GM13976 (cell line): ENCODE results near the gene NHERF2.

Source experiments
- DNase-seq: peaks from one replicate; pipeline ENCODE4 v3.0.0; 2012; ENCODE audit warnings: low spot score
- CTCF ChIP-seq: IDR thresholded peaks from 2 replicates; pipeline ENCODE4 v1.5.1; 2012; ENCODE audit warnings: borderline replicate concordance, mild to moderate bottlenecking; ENCODE audit not compliant: insufficient read depth; ENCODE audit errors: extremely low read depth, missing control alignments, control extremely low read depth
- in situ Hi-C: fragments of 300-500 bp; cut with MboI; formaldehyde crosslinking; loops from one replicate; pipeline ENCODE4 v1.12.0; 2022; ENCODE audit warnings: low sequenced_read_pairs, mixed read lengths, inconsistent platforms; ENCODE audit not compliant: unreplicated experiment

The NHERF2 gene

GRCh38 chr16:2026461-2027023 lies at the start of gene NHERF2:
Gene NHERF2 (plus strand): TSS chr16:2026902. CDS start chr16:2027006, 104 bp downstream.
- in situ Hi-C loops, result no loop called here
- DNase-seq, result peak; percentile 64
- TF ChIP-seq CTCF, result no peak

DNA sequence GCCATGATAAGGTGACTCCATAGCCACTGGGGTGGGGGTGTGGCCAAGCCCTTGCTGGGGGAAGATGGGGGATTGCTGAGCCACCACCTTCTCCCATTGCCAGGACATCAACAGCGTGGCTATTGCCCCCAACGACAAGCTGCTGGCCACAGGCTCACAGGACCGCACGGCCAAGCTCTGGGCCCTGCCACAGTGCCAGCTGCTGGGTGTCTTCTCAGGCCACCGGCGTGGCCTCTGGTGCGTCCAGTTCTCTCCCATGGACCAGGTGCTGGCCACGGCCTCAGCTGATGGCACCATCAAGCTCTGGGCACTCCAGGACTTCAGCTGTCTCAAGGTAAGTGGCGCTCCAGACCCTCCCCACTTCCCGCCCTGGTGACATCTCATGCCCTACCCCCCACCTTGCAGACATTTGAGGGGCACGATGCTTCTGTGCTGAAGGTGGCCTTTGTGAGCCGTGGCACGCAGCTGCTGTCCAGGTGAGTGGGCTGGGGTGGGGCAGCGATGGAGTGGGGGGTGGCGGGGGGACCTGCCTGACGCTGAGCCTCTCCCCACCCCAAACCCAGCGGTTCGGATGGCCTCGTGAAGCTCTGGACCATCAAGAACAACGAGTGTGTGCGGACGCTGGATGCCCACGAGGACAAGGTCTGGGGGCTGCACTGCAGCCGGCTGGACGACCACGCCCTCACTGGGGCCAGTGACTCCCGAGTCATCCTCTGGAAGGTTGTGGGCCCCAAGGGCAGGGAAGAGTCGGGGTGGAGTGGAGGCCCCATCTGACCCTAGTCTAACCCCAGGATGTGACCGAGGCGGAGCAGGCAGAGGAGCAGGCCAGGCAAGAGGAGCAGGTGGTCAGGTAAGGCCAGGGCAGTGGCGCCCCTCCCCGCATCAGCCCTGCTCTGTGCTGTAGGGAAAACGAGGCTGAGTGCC lies 49.5 kb upstream of the NHERF2 start:
- no peak for TF ChIP-seq CTCF
- no peak for DNase-seq
- in situ Hi-C loops, result no loop called here

- DNase-seq, result no peak
- in situ Hi-C loops, result no loop called here
- TF ChIP-seq CTCF, result no peak
These were observed 48.8 kb upstream of the NHERF2 start for GRCh38 chr16:1977875-1978268.

DNA sequence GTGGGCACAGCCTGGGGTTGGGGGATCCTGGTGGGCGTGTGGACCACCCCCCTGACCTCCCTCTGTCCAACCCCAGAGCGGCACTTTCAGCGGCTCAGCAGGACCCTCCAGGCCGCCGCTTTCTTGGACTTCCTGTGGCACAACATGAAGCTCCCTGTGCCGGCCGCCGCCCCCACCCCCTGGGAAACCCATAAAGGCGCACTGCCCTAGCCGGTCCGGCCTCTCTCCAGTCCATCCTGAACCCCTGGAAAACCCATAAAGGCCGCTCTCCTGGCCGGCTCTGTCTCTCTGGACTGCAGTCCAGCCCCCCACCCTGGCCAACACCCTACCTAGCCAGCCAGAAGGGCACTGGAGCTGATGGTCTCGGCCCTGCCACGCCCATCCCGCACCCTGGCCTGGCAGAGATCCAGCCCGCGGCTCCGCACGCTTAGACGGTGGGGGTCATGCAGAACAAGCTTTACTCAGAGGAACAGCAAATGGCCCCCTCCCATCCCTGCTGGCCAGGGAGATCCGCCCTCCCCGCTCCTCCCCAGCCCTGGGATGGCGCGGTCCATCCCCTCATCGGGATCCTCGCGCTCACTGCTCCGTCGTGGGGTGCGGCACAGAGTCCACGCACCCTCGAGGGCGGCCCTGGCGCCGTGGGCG lies 48.1 kb upstream of the NHERF2 start:
- in situ Hi-C loops, result no loop called here
- DNase-seq, result no peak
- no peak for TF ChIP-seq CTCF

- no peak for TF ChIP-seq CTCF
- in situ Hi-C loops, result no loop called here
These were observed 47.3 kb upstream of the NHERF2 start for GRCh38 chr16:1979271-1980029.

More at GRCh38 chr16:1979271-1980029, 47.3 kb upstream of the NHERF2 start:
- DNase-seq, result no peak
